Measurements from ENCODE around the gene FAM219A.

Gene FAM219A

GRCh38 chr9:34417734-34418133 is 40.6 kb downstream of the FAM219A start:
- H3K4me3 ChIP-seq (ENCODE audit: low read depth in 1 of 2, low read length in 2 of 2): no peak overlapping the region
- no peak overlapping the region for H3K27ac ChIP-seq (ENCODE audit: low read depth, low read length)
- H3K9ac ChIP-seq (ENCODE audit: low read length): no peak overlapping the region
- no peaks in the 10 kb centered on the region for H3K4me1 ChIP-seq (ENCODE audit: insufficient read depth, low read length)
- no peaks in the 10 kb centered on the region for H3K9me3 ChIP-seq (ENCODE audit: low read length)
- H3K27me3 ChIP-seq (ENCODE audit: control insufficient read depth in 1 of 2, insufficient read depth in 2 of 2, low read length in 2 of 2): no peaks in the 10 kb centered on the region
- H3K36me3 ChIP-seq (ENCODE audit: insufficient read depth, low read length): peaks cover 9% of the 10 kb centered on the region

- no peaks in the 10 kb centered on the region for H3K4me1 ChIP-seq (ENCODE audit: insufficient read depth, low read length)
- no peak overlapping the region for H3K4me3 ChIP-seq (ENCODE audit: low read depth in 1 of 2, low read length in 2 of 2)
- H3K27ac ChIP-seq (ENCODE audit: low read depth, low read length): no peak overlapping the region
- no peaks in the 10 kb centered on the region for H3K27me3 ChIP-seq (ENCODE audit: control insufficient read depth in 1 of 2, insufficient read depth in 2 of 2, low read length in 2 of 2)
- H3K9me3 ChIP-seq (ENCODE audit: low read length): no peaks in the 10 kb centered on the region
- peaks cover 3% of the 10 kb centered on the region for H3K36me3 ChIP-seq (ENCODE audit: insufficient read depth, low read length)
- H3K9ac ChIP-seq (ENCODE audit: low read length): no peak overlapping the region
Measured at GRCh38 chr9:34413231-34413852, 45.0 kb downstream of the FAM219A start.

GRCh38 chr9:34412336-34412735 is 46.0 kb downstream of the FAM219A start:
- no peak overlapping the region for H3K27ac ChIP-seq (ENCODE audit: low read depth, low read length)
- no peaks in the 10 kb centered on the region for H3K4me1 ChIP-seq (ENCODE audit: insufficient read depth, low read length)
- H3K9ac ChIP-seq (ENCODE audit: low read length): no peak overlapping the region
- no peaks in the 10 kb centered on the region for H3K27me3 ChIP-seq (ENCODE audit: control insufficient read depth in 1 of 2, insufficient read depth in 2 of 2, low read length in 2 of 2)
- H3K36me3 ChIP-seq (ENCODE audit: insufficient read depth, low read length): no peaks in the 10 kb centered on the region
- H3K4me3 ChIP-seq (ENCODE audit: low read depth in 1 of 2, low read length in 2 of 2): no peak overlapping the region
- H3K9me3 ChIP-seq (ENCODE audit: low read length): no peaks in the 10 kb centered on the region

- no peaks in the 10 kb centered on the region for H3K27me3 ChIP-seq (ENCODE audit: control insufficient read depth in 1 of 2, insufficient read depth in 2 of 2, low read length in 2 of 2)
- peaks cover 5% of the 10 kb centered on the region for H3K36me3 ChIP-seq (ENCODE audit: insufficient read depth, low read length)
- no peaks in the 10 kb centered on the region for H3K4me1 ChIP-seq (ENCODE audit: insufficient read depth, low read length)
- H3K4me3 ChIP-seq (ENCODE audit: low read depth in 1 of 2, low read length in 2 of 2): no peak overlapping the region
- H3K27ac ChIP-seq (ENCODE audit: low read depth, low read length): no peak overlapping the region
- H3K9me3 ChIP-seq (ENCODE audit: low read length): no peaks in the 10 kb centered on the region
- no peak overlapping the region for H3K9ac ChIP-seq (ENCODE audit: low read length)
Measured at GRCh38 chr9:34409154-34409553, 49.2 kb downstream of the FAM219A start.

- Histone ChIP-seq H3K4me1 (ENCODE audit: insufficient read depth, low read length) (peaks cover 4% of the 10 kb centered on the region), H3K27ac (ENCODE audit: low read depth, low read length) (no peak overlapping the region), H3K36me3 (ENCODE audit: insufficient read depth, low read length) (peaks cover 10% of the 10 kb centered on the region), H3K9me3 (ENCODE audit: low read length) (no peaks in the 10 kb centered on the region), H3K27me3 (ENCODE audit: control insufficient read depth in 1 of 2, insufficient read depth in 2 of 2, low read length in 2 of 2) (no peaks in the 10 kb centered on the region), H3K9ac (ENCODE audit: low read length) (no peak overlapping the region), H3K4me3 (ENCODE audit: low read depth in 1 of 2, low read length in 2 of 2) (no peak overlapping the region)
Measured at GRCh38 chr9:34408173-34408572, 50.2 kb downstream of the FAM219A start.

- Histone ChIP-seq H3K36me3 (ENCODE audit: insufficient read depth, low read length) (peaks cover 30% of the 10 kb centered on the region), H3K4me3 (ENCODE audit: low read depth in 1 of 2, low read length in 2 of 2) (no peak overlapping the region), H3K4me1 (ENCODE audit: insufficient read depth, low read length) (peaks cover 5% of the 10 kb centered on the region), H3K27me3 (ENCODE audit: control insufficient read depth in 1 of 2, insufficient read depth in 2 of 2, low read length in 2 of 2) (no peaks in the 10 kb centered on the region), H3K27ac (ENCODE audit: low read depth, low read length) (no peak overlapping the region), H3K9me3 (ENCODE audit: low read length) (no peaks in the 10 kb centered on the region), H3K9ac (ENCODE audit: low read length) (no peak overlapping the region)
Measured at GRCh38 chr9:34406219-34406618, 52.2 kb downstream of the FAM219A start.

- Histone ChIP-seq H3K4me3 (ENCODE audit: low read depth in 1 of 2, low read length in 2 of 2) (no peak overlapping the region), H3K27ac (ENCODE audit: low read depth, low read length) (no peak overlapping the region), H3K27me3 (ENCODE audit: control insufficient read depth in 1 of 2, insufficient read depth in 2 of 2, low read length in 2 of 2) (no peaks in the 10 kb centered on the region), H3K4me1 (ENCODE audit: insufficient read depth, low read length) (peaks cover 5% of the 10 kb centered on the region), H3K9ac (ENCODE audit: low read length) (no peak overlapping the region), H3K36me3 (ENCODE audit: insufficient read depth, low read length) (peaks cover 32% of the 10 kb centered on the region), H3K9me3 (ENCODE audit: low read length) (no peaks in the 10 kb centered on the region)
Measured at GRCh38 chr9:34405719-34406118, 52.7 kb downstream of the FAM219A start.

- H3K9ac ChIP-seq (ENCODE audit: low read length): no peak overlapping the region
- peaks cover 5% of the 10 kb centered on the region for H3K4me1 ChIP-seq (ENCODE audit: insufficient read depth, low read length)
- H3K27ac ChIP-seq (ENCODE audit: low read depth, low read length): no peak overlapping the region
- H3K4me3 ChIP-seq (ENCODE audit: low read depth in 1 of 2, low read length in 2 of 2): no peak overlapping the region
- peaks cover 39% of the 10 kb centered on the region for H3K36me3 ChIP-seq (ENCODE audit: insufficient read depth, low read length)
- no peaks in the 10 kb centered on the region for H3K9me3 ChIP-seq (ENCODE audit: low read length)
- no peaks in the 10 kb centered on the region for H3K27me3 ChIP-seq (ENCODE audit: control insufficient read depth in 1 of 2, insufficient read depth in 2 of 2, low read length in 2 of 2)
Measured at GRCh38 chr9:34403554-34404380, 54.6 kb downstream of the FAM219A start.

- Histone ChIP-seq H3K36me3 (ENCODE audit: insufficient read depth, low read length) (peaks cover 39% of the 10 kb centered on the region), H3K9me3 (ENCODE audit: low read length) (no peaks in the 10 kb centered on the region), H3K27me3 (ENCODE audit: control insufficient read depth in 1 of 2, insufficient read depth in 2 of 2, low read length in 2 of 2) (no peaks in the 10 kb centered on the region), H3K4me3 (ENCODE audit: low read depth in 1 of 2, low read length in 2 of 2) (no peak overlapping the region), H3K4me1 (ENCODE audit: insufficient read depth, low read length) (peaks cover 5% of the 10 kb centered on the region), H3K9ac (ENCODE audit: low read length) (no peak overlapping the region), H3K27ac (ENCODE audit: low read depth, low read length) (no peak overlapping the region)
Measured at GRCh38 chr9:34400686-34401602, 57.4 kb downstream of the FAM219A start.

- Histone ChIP-seq H3K9ac (ENCODE audit: low read length) (no peak overlapping the region), H3K27me3 (ENCODE audit: control insufficient read depth in 1 of 2, insufficient read depth in 2 of 2, low read length in 2 of 2) (no peaks in the 10 kb centered on the region), H3K36me3 (ENCODE audit: insufficient read depth, low read length) (peaks cover 39% of the 10 kb centered on the region), H3K27ac (ENCODE audit: low read depth, low read length) (no peak overlapping the region), H3K9me3 (ENCODE audit: low read length) (no peaks in the 10 kb centered on the region), H3K4me1 (ENCODE audit: insufficient read depth, low read length) (peaks cover 5% of the 10 kb centered on the region), H3K4me3 (ENCODE audit: low read depth in 1 of 2, low read length in 2 of 2) (no peak overlapping the region)
Measured at GRCh38 chr9:34400275-34400674, 58.1 kb downstream of the FAM219A start.

- Histone ChIP-seq H3K27me3 (ENCODE audit: control insufficient read depth in 1 of 2, insufficient read depth in 2 of 2, low read length in 2 of 2) (no peaks in the 10 kb centered on the region), H3K36me3 (ENCODE audit: insufficient read depth, low read length) (peaks cover 35% of the 10 kb centered on the region), H3K9me3 (ENCODE audit: low read length) (no peaks in the 10 kb centered on the region), H3K4me1 (ENCODE audit: insufficient read depth, low read length) (peaks cover 5% of the 10 kb centered on the region), H3K4me3 (ENCODE audit: low read depth in 1 of 2, low read length in 2 of 2) (no peak overlapping the region), H3K9ac (ENCODE audit: low read length) (no peak overlapping the region), H3K27ac (ENCODE audit: low read depth, low read length) (no peak overlapping the region)
Measured at GRCh38 chr9:34399729-34400128, 58.6 kb downstream of the FAM219A start.
